Choroid plexus epithelial cell (primary cell): ENCODE measurements around the gene RGS6.

Source experiments
- DNase-seq: peaks from one replicate; pipeline ENCODE4 v3.0.0-alpha.2; 2010; ENCODE audit warnings: low read depth
- H3K4me3 ChIP-seq: 2 replicates; pipeline ENCODE4 v1.5.1; 2011; ENCODE audit warnings: low read depth, mild to moderate bottlenecking, control low read depth, low read length, moderate library complexity
- TF ChIP-seq, protein P1 (sequence below): conservative IDR thresholded peaks from 2 replicates; pipeline ENCODE4 v1.5.1; 2011; ENCODE audit warnings: low read depth, mild to moderate bottlenecking, control low read depth, inconsistent platforms, low read length, moderate library complexity

Gene RGS6

DNA sequence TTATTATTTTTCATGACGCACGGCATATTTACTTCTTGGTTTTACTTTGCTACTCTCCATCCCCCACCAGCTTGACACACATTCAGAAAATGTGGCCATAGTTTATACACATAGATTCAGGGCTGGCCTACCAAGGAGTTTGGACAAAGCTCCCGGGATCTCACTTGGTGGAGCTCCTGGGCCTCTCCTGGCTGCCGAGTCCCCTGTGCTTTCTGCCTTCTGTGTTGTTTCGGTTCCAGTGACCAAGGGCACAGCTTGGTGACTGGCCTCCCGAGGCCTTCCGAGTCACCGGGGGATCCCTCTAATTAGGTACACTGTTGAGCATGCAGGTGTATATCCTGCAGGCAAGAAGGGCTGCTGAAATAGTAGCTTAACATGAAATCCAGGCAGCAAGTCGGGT is 63.5 kb downstream of the RGS6 start:
- TF ChIP-seq, protein P1, sequence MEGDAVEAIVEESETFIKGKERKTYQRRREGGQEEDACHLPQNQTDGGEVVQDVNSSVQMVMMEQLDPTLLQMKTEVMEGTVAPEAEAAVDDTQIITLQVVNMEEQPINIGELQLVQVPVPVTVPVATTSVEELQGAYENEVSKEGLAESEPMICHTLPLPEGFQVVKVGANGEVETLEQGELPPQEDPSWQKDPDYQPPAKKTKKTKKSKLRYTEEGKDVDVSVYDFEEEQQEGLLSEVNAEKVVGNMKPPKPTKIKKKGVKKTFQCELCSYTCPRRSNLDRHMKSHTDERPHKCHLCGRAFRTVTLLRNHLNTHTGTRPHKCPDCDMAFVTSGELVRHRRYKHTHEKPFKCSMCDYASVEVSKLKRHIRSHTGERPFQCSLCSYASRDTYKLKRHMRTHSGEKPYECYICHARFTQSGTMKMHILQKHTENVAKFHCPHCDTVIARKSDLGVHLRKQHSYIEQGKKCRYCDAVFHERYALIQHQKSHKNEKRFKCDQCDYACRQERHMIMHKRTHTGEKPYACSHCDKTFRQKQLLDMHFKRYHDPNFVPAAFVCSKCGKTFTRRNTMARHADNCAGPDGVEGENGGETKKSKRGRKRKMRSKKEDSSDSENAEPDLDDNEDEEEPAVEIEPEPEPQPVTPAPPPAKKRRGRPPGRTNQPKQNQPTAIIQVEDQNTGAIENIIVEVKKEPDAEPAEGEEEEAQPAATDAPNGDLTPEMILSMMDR = no peak
- no peak overlapping the region for H3K4me3 ChIP-seq
- no peak for DNase-seq

DNA sequence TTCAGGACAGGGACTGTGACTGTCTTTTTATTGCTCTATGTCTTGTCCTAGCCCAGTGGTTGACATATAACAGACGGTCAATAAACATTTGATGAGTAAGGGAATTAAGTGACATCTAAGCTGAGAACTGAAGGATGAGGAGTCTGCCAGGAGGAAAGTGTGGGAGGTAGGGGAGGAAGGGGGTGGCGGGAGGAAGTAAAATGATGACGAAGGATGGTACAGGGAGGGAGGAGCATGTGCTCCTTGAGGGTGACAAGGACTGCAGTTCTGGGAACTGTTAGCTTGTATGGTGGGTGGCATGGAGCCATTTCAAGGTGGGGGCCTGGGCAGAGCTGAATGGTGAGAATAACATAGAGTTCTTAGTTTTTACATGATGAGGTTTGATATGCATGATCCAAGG is 64.4 kb downstream of the RGS6 start:
- no peak for DNase-seq
- TF ChIP-seq, protein P1 = no peak
- no peak overlapping the region for H3K4me3 ChIP-seq

DNA sequence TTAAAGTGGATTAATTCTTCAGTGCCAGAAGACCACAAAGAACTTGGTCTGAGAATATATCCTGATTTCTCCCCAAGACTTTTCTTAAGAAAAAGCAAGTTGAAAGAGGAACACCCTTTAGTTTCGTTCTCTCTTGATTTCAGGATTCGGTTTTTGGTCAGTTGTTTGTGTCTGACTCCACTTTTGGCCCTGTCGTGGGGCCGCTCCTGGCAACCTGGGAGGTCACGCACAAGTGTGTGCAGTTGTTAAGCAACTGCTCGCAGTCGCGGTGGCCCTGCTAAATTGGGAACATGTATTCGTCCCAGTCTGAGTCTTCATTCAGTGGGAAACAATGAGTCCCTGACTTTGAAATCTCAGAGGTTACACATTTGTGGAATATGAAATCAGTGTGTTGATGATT is 68.7 kb downstream of the RGS6 start:
- TF ChIP-seq, protein P1 = no peak
- DNase-seq = no peak
- no peak overlapping the region for H3K4me3 ChIP-seq

DNA sequence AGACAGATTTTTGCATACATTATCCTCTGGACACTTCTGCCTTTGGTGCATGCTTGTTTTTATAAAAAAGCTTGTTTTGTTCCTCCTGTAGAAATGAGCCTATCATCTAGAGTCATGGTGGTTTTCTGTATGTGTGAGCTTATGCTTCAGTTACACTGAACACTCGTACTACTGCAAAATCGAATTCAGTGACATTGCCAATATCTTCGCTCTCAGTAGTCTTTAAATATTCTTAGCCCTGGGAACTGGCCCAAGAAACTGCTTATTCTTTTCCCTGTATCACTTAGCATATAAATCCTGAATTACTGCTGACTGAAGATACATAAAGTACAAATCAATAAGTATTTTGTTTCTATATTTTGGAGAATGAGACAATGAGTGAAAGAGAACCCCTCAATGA is 70.5 kb downstream of the RGS6 start:
- TF ChIP-seq, protein P1 = no peak
- no peak for DNase-seq
- H3K4me3 ChIP-seq = no peak overlapping the region

DNA sequence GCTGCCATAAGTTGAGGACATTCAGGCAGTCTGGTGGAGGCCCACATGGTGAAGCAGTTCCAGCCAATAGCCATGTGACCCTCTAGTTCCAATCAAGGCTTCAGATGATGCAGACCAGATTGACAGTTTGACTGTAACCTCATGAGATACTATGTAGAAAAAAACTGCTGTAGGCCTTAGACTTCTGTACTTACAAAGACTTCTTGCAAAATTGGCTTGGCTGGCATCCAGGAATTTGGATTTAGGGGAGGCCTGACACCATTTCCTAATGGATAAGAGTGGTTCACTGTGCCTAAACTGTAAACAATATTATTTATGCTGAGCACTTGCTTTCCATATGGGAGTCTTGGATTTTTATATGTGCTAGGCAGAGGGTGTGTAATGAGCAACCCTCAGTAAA is 76.4 kb downstream of the RGS6 start:
- DNase-seq = no peak
- TF ChIP-seq, protein P1 = no peak
- no peak overlapping the region for H3K4me3 ChIP-seq

DNA sequence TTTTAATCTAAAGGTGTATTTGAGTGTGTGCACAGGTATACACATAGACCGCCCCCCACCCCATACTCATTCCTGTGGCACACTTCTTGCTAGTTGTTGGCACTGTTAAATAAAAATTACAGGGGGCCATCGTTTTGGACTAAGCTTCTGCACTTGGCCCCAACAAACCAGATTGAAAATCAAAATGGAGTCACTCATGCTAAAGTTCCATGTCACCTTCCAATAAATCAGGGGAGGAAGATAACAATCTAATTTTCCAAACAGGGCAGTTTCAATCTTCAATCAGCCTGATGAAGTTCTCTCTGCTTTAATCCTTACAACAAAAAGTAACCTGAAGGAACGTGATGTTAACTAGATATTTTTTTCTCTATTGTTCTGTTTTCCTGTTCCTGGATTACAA is 78.2 kb downstream of the RGS6 start:
- DNase-seq = no peak
- H3K4me3 ChIP-seq = no peak overlapping the region
- TF ChIP-seq, protein P1 = no peak

DNA sequence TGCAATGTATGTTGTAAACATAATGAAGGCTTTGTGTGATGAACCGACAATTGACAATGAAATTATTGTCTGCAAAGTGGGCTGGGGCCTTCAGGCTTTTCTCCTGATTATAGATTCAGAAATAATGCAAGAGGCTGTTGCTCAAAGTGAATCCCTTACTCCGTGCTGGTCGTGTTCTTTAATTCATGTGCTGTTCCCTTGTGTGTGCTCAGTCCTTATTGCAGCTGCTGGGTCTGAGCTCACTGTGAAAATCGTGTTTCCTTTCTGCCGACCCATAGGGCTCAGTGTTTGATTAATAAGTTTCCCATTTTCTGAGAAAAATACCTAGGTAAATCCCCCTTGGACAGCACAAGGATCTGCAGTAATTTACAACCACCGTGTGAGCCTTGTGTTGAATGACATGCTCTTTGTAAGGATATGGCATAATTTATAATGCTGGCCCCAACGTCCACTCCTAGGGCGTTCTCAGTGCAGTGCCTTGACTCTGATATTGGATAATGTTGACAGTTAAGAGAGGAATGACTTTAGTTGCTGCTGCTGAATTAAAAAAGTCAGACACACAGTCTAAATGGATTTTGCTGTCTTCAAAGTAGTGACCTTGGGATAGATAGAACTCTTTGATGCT is 81.6 kb downstream of the RGS6 start:
- no peak for DNase-seq
- H3K4me3 ChIP-seq = no peak overlapping the region
- TF ChIP-seq, protein P1 = no peak
